Caco-2 (cell line): ENCODE data around the gene ARL5A. TPM values are rescaled to one million over a fixed set of nuclear protein-coding genes. Genes with fewer than 3 reads are reported as not detected.

Source experiments
- BruUV-seq: library from RNA; stranded (reverse); fragments of 400-500 nt; replicated peaks from 2 replicates; lab custom pipeline; 2021; lab: Mats Ljungman, UMichigan
- CTCF ChIA-PET: fragments of 300-600 bp; sonication (Branson Sonifier 250); formaldehyde crosslinking; loops from one replicate; lab custom pipeline; 2022; ENCODE audit warnings: antibody characterized with exemption; lab: Charles Lee
- POLR2A ChIA-PET: fragments of 300-600 bp; sonication (Branson Sonifier 250); formaldehyde crosslinking; loops from one replicate; lab custom pipeline; 2022; ENCODE audit warnings: antibody characterized with exemption; lab: Charles Lee
- DNase-seq, 2 experiments: peaks; one replicate each; pipeline versions ENCODE4 v3.0.0 to v3.0.0-alpha.2; 2020 to 2022
- H3K27me3 ChIP-seq: replicated peaks from 2 replicates; pipeline ENCODE4 v1.6.0; 2011; ENCODE audit warnings: low read length; ENCODE audit not compliant: control insufficient read depth, insufficient read depth
- H3K36me3 ChIP-seq: 2 replicates; pipeline ENCODE4 v1.5.1; 2011; ENCODE audit warnings: low read length; ENCODE audit not compliant: control insufficient read depth, insufficient read depth
- H3K4me1 ChIP-seq: fragments of 250-450 bp; sonication (Bioruptor Pico); 2 replicates; pipeline ENCODE4 v1.5.1; 2020; ENCODE audit warnings: mild to moderate bottlenecking
- H3K4me3 ChIP-seq: 2 replicates; pipeline ENCODE4 v1.5.1; 2011; ENCODE audit warnings: low read depth, mild to moderate bottlenecking, control low read depth, low read length
- H3K9me3 ChIP-seq: fragments of 250-450 bp; sonication (Bioruptor Pico); 2 replicates; pipeline ENCODE4 v1.5.1; 2020; ENCODE audit warnings: mild to moderate bottlenecking, moderate library complexity
- H3K27ac Mint-ChIP-seq: one replicate; pipeline ENCODE4 v1.8.0; 2022; ENCODE audit warnings: mixed read lengths; ENCODE audit not compliant: unreplicated experiment
- H3K27me3 Mint-ChIP-seq: one replicate; pipeline ENCODE4 v1.8.0; 2022; ENCODE audit warnings: mixed read lengths; ENCODE audit not compliant: insufficient read depth, unreplicated experiment
- H3K36me3 Mint-ChIP-seq: one replicate; pipeline ENCODE4 v1.8.0; 2022; ENCODE audit warnings: mild to moderate bottlenecking, mixed read lengths; ENCODE audit not compliant: insufficient read depth, unreplicated experiment
- H3K4me1 Mint-ChIP-seq: one replicate; pipeline ENCODE4 v1.8.0; 2022; ENCODE audit warnings: low read depth, mixed read lengths; ENCODE audit not compliant: unreplicated experiment
- H3K4me3 Mint-ChIP-seq: one replicate; pipeline ENCODE4 v1.8.0; 2022; ENCODE audit warnings: mild to moderate bottlenecking, moderate library complexity, mixed read lengths; ENCODE audit not compliant: unreplicated experiment
- H3K9me3 Mint-ChIP-seq: one replicate; pipeline ENCODE4 v1.8.0; 2022; ENCODE audit warnings: mixed read lengths; ENCODE audit not compliant: unreplicated experiment
- CTCF ChIP-seq, 2 experiments: fragments of 200-600 bp in 1 of 2; IDR thresholded peaks; 1 replicate in 1 of 2; 2 replicates in 1 of 2; pipeline versions ENCODE4 v1.5.1 to v1.8.0; 2011 to 2022; ENCODE audit warnings: antibody characterized with exemption in 1 of 2, control low read depth in 1 of 2, inconsistent platforms in 1 of 2, low read depth in 1 of 2, low read length in 1 of 2, mild to moderate bottlenecking in 1 of 2, moderate library complexity in 1 of 2; ENCODE audit not compliant: insufficient read depth in 1 of 2, severe bottlenecking in 1 of 2, unreplicated experiment in 1 of 2
- intact Hi-C: fragments of 100-400 bp; cut with micrococcal nuclease; formaldehyde crosslinking; loops from one replicate; pipeline ENCODE4 v1.10.0; 2022; ENCODE audit not compliant: unreplicated experiment
- total RNA-seq: library from RNA; stranded (reverse); gene quantifications from 2 replicates; pipeline ENCODE4 v1.2.3, GENCODE V29; 2022

The ARL5A gene
- total RNA-seq, 1 experiment from 2014 or later: 58.3 TPM

DNA sequence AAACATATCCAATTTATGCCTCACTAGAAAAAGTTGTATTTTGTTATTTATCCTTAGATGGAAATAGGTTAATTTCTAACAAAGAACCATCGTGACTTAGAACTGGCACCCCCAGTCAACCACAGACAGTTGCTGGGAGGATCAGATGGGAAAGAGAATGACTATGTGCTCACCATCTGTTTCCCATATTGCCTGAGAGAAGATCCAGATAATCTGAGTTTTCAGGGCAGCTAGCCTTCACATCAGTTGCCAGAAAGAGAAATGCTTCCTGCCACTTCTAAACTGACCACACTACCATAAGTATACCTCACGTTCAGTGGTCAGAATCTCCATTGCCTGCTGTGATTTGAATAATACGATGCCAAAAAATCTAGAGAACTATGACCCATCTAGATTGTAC, 65.5 kb downstream of the ARL5A start:
- POLR2A ChIA-PET: no interaction called here
- Mint-ChIP-seq H3K36me3 (no peaks in the 10 kb centered on the region), H3K4me1 (peaks cover 7% of the 10 kb centered on the region), H3K27ac (no peak overlapping the region), H3K4me3 (no peak overlapping the region), H3K9me3 (no peaks in the 10 kb centered on the region), H3K27me3 (no peaks in the 10 kb centered on the region)
- no peak overlapping the region for H3K4me3 ChIP-seq
- TF ChIP-seq CTCF (IDR thresholded peaks at IDR 0.05; ENCODE audit: insufficient read depth in 1 of 2, low read depth in 1 of 2, low read length in 1 of 2, severe bottlenecking in 1 of 2, unreplicated experiment in 1 of 2): no peak
- H3K4me1 ChIP-seq: no peaks in the 10 kb centered on the region
- intact Hi-C loops: no loop called here
- H3K9me3 ChIP-seq: no peaks in the 10 kb centered on the region
- H3K36me3 ChIP-seq: no peaks in the 10 kb centered on the region
- BruUV-seq: no TSS peak
- CTCF ChIA-PET: no interaction called here
- DNase-seq: no peak
- no peaks in the 10 kb centered on the region for H3K27me3 ChIP-seq

DNA sequence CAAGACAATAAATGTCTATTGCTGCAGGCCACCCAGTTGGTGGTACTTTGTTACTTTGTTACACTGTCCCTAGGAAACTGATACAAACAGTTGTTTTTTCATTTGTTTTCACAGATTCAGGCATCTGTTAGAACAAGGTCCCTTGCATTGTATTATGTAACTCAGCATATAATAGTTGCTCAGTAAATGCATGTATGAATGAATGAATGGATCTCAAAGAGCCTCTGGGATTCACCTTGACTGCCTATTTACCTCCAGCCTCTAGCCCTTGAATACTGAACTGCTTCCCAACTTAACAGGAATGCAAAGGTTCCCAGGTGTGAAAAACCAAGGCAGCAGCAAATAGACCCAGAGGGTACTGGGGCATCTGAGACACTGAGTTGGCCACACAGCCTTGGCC, 66.5 kb downstream of the ARL5A start:
- Histone ChIP-seq H3K9me3 (no peaks in the 10 kb centered on the region), H3K36me3 (no peaks in the 10 kb centered on the region), H3K4me1 (peaks cover 2% of the 10 kb centered on the region; the same call in 1 of the 2 replicates), H3K4me3 (no peak overlapping the region), H3K27me3 (no peaks in the 10 kb centered on the region)
- Mint-ChIP-seq H3K4me1 (peaks cover 16% of the 10 kb centered on the region), H3K27ac (no peak overlapping the region), H3K27me3 (no peaks in the 10 kb centered on the region), H3K4me3 (no peak overlapping the region), H3K36me3 (no peaks in the 10 kb centered on the region), H3K9me3 (no peaks in the 10 kb centered on the region)
- intact Hi-C loops: no loop called here
- CTCF ChIA-PET: interaction anchor here (0.9 kb wide), 1 partner anchor 20 kb away, joined by 4 read pairs; no protein-coding TSS in a partner anchor
- DNase-seq: no peak
- POLR2A ChIA-PET: no interaction called here
- BruUV-seq: no TSS peak
- TF ChIP-seq CTCF (IDR thresholded peaks at IDR 0.05; ENCODE audit: insufficient read depth in 1 of 2, low read depth in 1 of 2, low read length in 1 of 2, severe bottlenecking in 1 of 2, unreplicated experiment in 1 of 2): no peak

DNA sequence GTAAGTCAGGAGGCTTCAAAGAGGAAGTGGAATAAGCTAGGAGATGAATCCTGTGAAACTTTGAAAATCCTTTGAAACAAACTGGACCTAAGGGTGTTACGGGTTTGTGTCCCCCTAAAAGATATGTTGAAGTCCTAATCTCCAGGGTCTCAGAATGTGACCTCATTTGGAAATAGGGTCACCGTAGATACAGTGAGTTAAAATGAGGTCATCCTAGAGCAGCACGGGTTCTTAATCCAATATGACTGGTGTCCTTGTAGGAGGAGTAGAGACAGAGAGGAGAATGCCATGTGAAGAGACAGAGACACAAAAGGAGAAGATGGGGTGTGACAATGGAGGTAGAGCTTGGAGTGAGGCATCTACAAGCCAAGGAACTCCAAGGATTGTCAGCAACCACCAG, 67.0 kb downstream of the ARL5A start:
- Histone ChIP-seq H3K36me3 (no peaks in the 10 kb centered on the region), H3K27me3 (no peaks in the 10 kb centered on the region), H3K4me3 (no peak overlapping the region), H3K9me3 (no peaks in the 10 kb centered on the region), H3K4me1 (peaks cover 7% of the 10 kb centered on the region)
- CTCF ChIA-PET: no interaction called here
- no peak overlapping the region for H3K27ac Mint-ChIP-seq
- intact Hi-C loops: no loop called here
- POLR2A ChIA-PET: no interaction called here
- no peaks in the 10 kb centered on the region for H3K27me3 Mint-ChIP-seq
- H3K9me3 Mint-ChIP-seq: no peaks in the 10 kb centered on the region
- no peaks in the 10 kb centered on the region for H3K36me3 Mint-ChIP-seq
- no peak overlapping the region for H3K4me3 Mint-ChIP-seq
- peaks cover 21% of the 10 kb centered on the region for H3K4me1 Mint-ChIP-seq
- no peak for TF ChIP-seq CTCF (IDR thresholded peaks at IDR 0.05; ENCODE audit: insufficient read depth in 1 of 2, low read depth in 1 of 2, low read length in 1 of 2, severe bottlenecking in 1 of 2, unreplicated experiment in 1 of 2)
- BruUV-seq: no TSS peak
- DNase-seq: no peak
